HG03460 (cell line): ENCODE results near the gene CEP83.
"Not testable (repeated sequence)": the region's sequence is repeated elsewhere in the genome, so short reads cannot be mapped to it uniquely, and the experiment has no call there.

ENCODE experiments used
- ATAC-seq: cut with Tn5 transposase; IDR thresholded peaks from one replicate; pipeline ENCODE4 v1.9.1; 2021; ENCODE audit not compliant: unreplicated experiment

The CEP83 gene

GRCh38 chr12:94435511-94435927 lies 24.1 kb downstream of the CEP83 start:
- ATAC-seq = peak; percentile 73

GRCh38 chr12:94434171-94434570 lies 25.5 kb downstream of the CEP83 start:
- no peak for ATAC-seq

- no peak for ATAC-seq
These were observed 25.9 kb downstream of the CEP83 start for GRCh38 chr12:94433744-94434143.

GRCh38 chr12:94430304-94430703 lies 29.4 kb downstream of the CEP83 start:
- no peak for ATAC-seq

GRCh38 chr12:94429633-94430032 lies 30.0 kb downstream of the CEP83 start:
- ATAC-seq = no peak

GRCh38 chr12:94429191-94429590 lies 30.5 kb downstream of the CEP83 start:
- ATAC-seq = no peak

GRCh38 chr12:94427501-94428381 lies 31.9 kb downstream of the CEP83 start:
- no peak for ATAC-seq

- no peak for ATAC-seq
These were observed 33.6 kb downstream of the CEP83 start for GRCh38 chr12:94426049-94426448.

GRCh38 chr12:94424830-94425229 lies 34.8 kb downstream of the CEP83 start:
- not testable (repeated sequence) for ATAC-seq

GRCh38 chr12:94421868-94422740 lies 37.6 kb downstream of the CEP83 start:
- no peak for ATAC-seq

- no peak for ATAC-seq
These were observed 41.1 kb downstream of the CEP83 start for GRCh38 chr12:94418517-94418916.

GRCh38 chr12:94416613-94417012 lies 43.1 kb downstream of the CEP83 start:
- ATAC-seq = no peak

GRCh38 chr12:94415066-94415465 lies 44.6 kb downstream of the CEP83 start:
- no peak for ATAC-seq

- ATAC-seq = peak; percentile 91
These were observed 54.1 kb downstream of the CEP83 start for GRCh38 chr12:94405413-94406116.

- no peak for ATAC-seq
These were observed 54.8 kb downstream of the CEP83 start for GRCh38 chr12:94404854-94405253.

- no peak for ATAC-seq
These were observed 58.3 kb downstream of the CEP83 start for GRCh38 chr12:94401326-94401725.

GRCh38 chr12:94398685-94399084 lies 61.0 kb downstream of the CEP83 start:
- not testable (repeated sequence) for ATAC-seq

GRCh38 chr12:94397401-94397800 lies 62.3 kb downstream of the CEP83 start:
- ATAC-seq = no peak

GRCh38 chr12:94396014-94396413 lies 63.7 kb downstream of the CEP83 start:
- ATAC-seq = not testable (repeated sequence)

- ATAC-seq = no peak
These were observed 69.6 kb downstream of the CEP83 start for GRCh38 chr12:94390130-94390485.

GRCh38 chr12:94389482-94390129 lies 70.1 kb downstream of the CEP83 start:
- ATAC-seq = not testable (repeated sequence)
